ENCODE measurements around the gene EPC1.

The EPC1 gene

GRCh38 chr10:32348297-32349198, 1.6 kb upstream of the EPC1 start:
- Histone ChIP-seq H3K4me1 (ENCODE audit: insufficient read depth, low read length, poor library complexity, severe bottlenecking) (peaks cover 62% of the 10 kb centered on the region), H3K4me2 (ENCODE audit: low read depth, low read length, poor library complexity, severe bottlenecking) (peak overlapping the region; percentile 85), H3K79me2 (ENCODE audit: insufficient read depth, low read length) (peaks cover 89% of the 10 kb centered on the region), H3K9me3 (ENCODE audit: insufficient read depth, low read depth, low read length) (no peaks in the 10 kb centered on the region), H3K9ac (ENCODE audit: low read depth, low read length, poor library complexity, severe bottlenecking) (peak overlapping the region; percentile 99), H3F3A (ENCODE audit: low read depth) (no peaks in the 10 kb centered on the region), H3K27me3 (ENCODE audit: insufficient read depth, low read length, poor library complexity, severe bottlenecking) (no peaks in the 10 kb centered on the region), H4K20me1 (ENCODE audit: insufficient read depth, low read length, poor library complexity, severe bottlenecking) (peaks cover 39% of the 10 kb centered on the region), H3K36me3 (ENCODE audit: insufficient read depth, low read length) (peaks cover 11% of the 10 kb centered on the region; the same call in 1 of the 2 replicates), H2AFZ (ENCODE audit: low read length) (no peak overlapping the region), H3K4me3 (ENCODE audit: low read length, poor library complexity, severe bottlenecking) (peak overlapping the region; percentile 80), H3K9me2 (replicated peaks; ENCODE audit: low read depth, low read length) (no peaks in the 10 kb centered on the region)
- TF ChIP-seq EZH2phosphoT487 (IDR thresholded peaks at IDR 0.05; ENCODE audit: borderline replicate concordance): no peak
- TF ChIP-seq CTCF (conservative IDR thresholded peaks at IDR 0.05; ENCODE audit: low read length): no peak

DNA sequence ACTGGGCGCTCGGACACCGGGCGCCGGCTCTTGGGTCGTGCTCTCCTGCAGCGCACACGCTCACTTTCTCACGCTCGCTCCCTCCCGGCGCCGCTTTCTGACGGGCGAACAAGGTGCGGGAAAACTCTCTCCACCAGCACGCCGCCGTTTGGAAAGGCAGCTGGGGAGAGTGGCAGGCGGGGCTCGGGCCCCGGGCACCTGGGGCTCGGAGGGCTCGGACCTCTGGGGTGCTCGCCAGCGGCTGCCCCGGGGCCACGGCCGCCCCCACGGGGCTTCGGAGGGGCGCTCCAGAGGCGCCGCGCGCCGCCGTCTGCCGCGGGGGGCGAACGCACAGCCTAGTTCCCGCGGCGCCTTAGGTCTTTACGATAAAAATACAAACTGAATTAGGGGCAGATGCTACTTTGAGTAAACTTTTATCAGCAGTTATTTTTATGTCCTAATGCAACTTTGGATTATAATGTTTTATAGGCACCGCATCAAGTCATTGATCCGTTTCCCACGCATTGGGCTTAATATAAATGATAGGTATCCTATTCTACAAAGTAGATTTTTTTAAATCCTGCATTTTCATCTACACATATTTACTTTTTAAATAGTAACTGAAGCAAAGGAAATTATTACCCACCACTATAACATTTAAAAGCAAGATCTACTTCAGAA, 535 bp upstream of the EPC1 start:
- Histone ChIP-seq H3K4me2 (ENCODE audit: low read depth, low read length, poor library complexity, severe bottlenecking) (peak overlapping the region; percentile 85), H3K27me3 (ENCODE audit: insufficient read depth, low read length, poor library complexity, severe bottlenecking) (no peaks in the 10 kb centered on the region), H2AFZ (ENCODE audit: low read length) (peak overlapping the region; percentile 74; the same call in 1 of the 2 replicates), H3K9me3 (ENCODE audit: insufficient read depth, low read depth, low read length) (no peaks in the 10 kb centered on the region), H4K20me1 (ENCODE audit: insufficient read depth, low read length, poor library complexity, severe bottlenecking) (peaks cover 48% of the 10 kb centered on the region), H3K36me3 (ENCODE audit: insufficient read depth, low read length) (peaks cover 11% of the 10 kb centered on the region; the same call in 1 of the 2 replicates), H3K9ac (ENCODE audit: low read depth, low read length, poor library complexity, severe bottlenecking) (peak overlapping the region; percentile 99), H3K9me2 (replicated peaks; ENCODE audit: low read depth, low read length) (no peaks in the 10 kb centered on the region), H3K4me3 (ENCODE audit: low read length, poor library complexity, severe bottlenecking) (peak overlapping the region; percentile 80), H3K4me1 (ENCODE audit: insufficient read depth, low read length, poor library complexity, severe bottlenecking) (peaks cover 58% of the 10 kb centered on the region), H3F3A (ENCODE audit: low read depth) (no peaks in the 10 kb centered on the region), H3K79me2 (ENCODE audit: insufficient read depth, low read length) (peaks cover 89% of the 10 kb centered on the region)
- no peak for TF ChIP-seq EZH2phosphoT487 (IDR thresholded peaks at IDR 0.05; ENCODE audit: borderline replicate concordance)
- no peak for TF ChIP-seq CTCF (conservative IDR thresholded peaks at IDR 0.05; ENCODE audit: low read length)

GRCh38 chr10:32346134-32346550, 816 bp downstream of the EPC1 start:
- no peaks in the 10 kb centered on the region for H3K9me3 ChIP-seq (ENCODE audit: insufficient read depth, low read depth, low read length)
- H3K4me3 ChIP-seq (ENCODE audit: low read length, poor library complexity, severe bottlenecking): peak overlapping the region; percentile 80
- H4K20me1 ChIP-seq (ENCODE audit: insufficient read depth, low read length, poor library complexity, severe bottlenecking): peaks cover 61% of the 10 kb centered on the region
- no peaks in the 10 kb centered on the region for H3F3A ChIP-seq (ENCODE audit: low read depth)
- peaks cover 11% of the 10 kb centered on the region; the same call in 1 of the 2 replicates for H3K36me3 ChIP-seq (ENCODE audit: insufficient read depth, low read length)
- peaks cover 65% of the 10 kb centered on the region for H3K4me1 ChIP-seq (ENCODE audit: insufficient read depth, low read length, poor library complexity, severe bottlenecking)
- H2AFZ ChIP-seq (ENCODE audit: low read length): peak overlapping the region; percentile 87
- peak overlapping the region; percentile 99 for H3K9ac ChIP-seq (ENCODE audit: low read depth, low read length, poor library complexity, severe bottlenecking)
- peak overlapping the region; percentile 84 for H3K4me2 ChIP-seq (ENCODE audit: low read depth, low read length, poor library complexity, severe bottlenecking)
- H3K27me3 ChIP-seq (ENCODE audit: insufficient read depth, low read length, poor library complexity, severe bottlenecking): no peaks in the 10 kb centered on the region
- H3K9me2 ChIP-seq (replicated peaks; ENCODE audit: low read depth, low read length): no peaks in the 10 kb centered on the region
- TF ChIP-seq CTCF (conservative IDR thresholded peaks at IDR 0.05; ENCODE audit: low read length) (peak; percentile 82), EZH2phosphoT487 (IDR thresholded peaks at IDR 0.05; ENCODE audit: borderline replicate concordance) (no peak)
- H3K79me2 ChIP-seq (ENCODE audit: insufficient read depth, low read length): peaks cover 90% of the 10 kb centered on the region

Measured in Loucy (cell line).